ENCODE data around the gene ARHGEF37.
"Not testable (repeated sequence)": the region's sequence is repeated elsewhere in the genome, so short reads cannot be mapped to it uniquely, and the experiment has no call there.

The ARHGEF37 gene

DNA sequence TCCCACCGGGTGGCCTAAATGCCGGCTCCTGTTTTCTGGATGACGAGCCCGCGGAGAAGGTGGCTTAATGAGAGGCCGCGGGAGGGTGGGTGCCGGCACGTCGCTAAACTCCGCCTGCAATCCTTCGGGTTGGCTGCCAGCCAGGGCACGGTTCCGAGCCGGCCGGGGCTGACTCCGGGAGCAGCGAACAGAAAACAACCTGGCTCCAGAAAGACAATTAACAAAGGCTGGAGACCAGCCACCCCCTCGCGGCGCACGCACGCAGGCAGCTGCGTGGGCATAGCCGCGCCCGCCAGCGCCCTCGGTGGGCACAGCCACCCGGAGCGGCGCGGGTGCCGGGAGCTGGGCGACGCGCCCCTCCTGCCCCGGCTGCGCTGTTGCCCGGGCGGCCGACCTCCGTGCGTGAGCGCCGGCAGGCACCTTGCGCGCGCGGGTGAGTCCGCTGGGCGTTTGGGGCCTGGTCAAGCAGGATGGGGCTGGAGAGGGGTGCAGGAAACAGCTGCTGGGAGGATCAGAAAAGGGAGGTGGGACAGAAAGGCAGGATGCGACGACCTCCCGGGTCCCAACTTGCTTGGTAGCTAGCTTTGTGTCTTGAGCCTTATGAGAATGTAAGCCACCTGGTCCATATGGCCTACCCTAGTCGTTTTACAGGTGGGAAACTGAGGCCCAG lies at the start of gene ARHGEF37:
Gene ARHGEF37, plus strand, starts transcription at position 307 of the 670 bp plus-strand sequence. CDS start 16,272 bp downstream, outside the sequence.
- peaks cover 23% of the 10 kb centered on the region for H3K27me3 Mint-ChIP-seq
- H3K4me3 Mint-ChIP-seq: peak within 1 kb of the TSS; percentile 70
- DNase-seq (ENCODE audit: low spot score in 2 of 2) (peak in 1 of 2 donors; percentile 18), ATAC-seq (replicated peaks; ENCODE audit: extremely low read depth, poor library complexity, severe bottlenecking) (peak; percentile 58)
- H3K9me3 Mint-ChIP-seq: no peaks in the 10 kb centered on the region
- H3K36me3 Mint-ChIP-seq (ENCODE audit: insufficient read depth): no peaks in the 10 kb centered on the region
- H3K27ac Mint-ChIP-seq (ENCODE audit: low read depth): no peak within 1 kb of the TSS
- no peaks in the 10 kb centered on the region for H3K4me1 Mint-ChIP-seq

GRCh38 chr5:149532413-149532812 lies 48.9 kb upstream of the ARHGEF37 start:
- H3K36me3 Mint-ChIP-seq (ENCODE audit: insufficient read depth): peaks cover 23% of the 10 kb centered on the region
- DNase-seq (ENCODE audit: low spot score in 2 of 2) (no peak), ATAC-seq (replicated peaks; ENCODE audit: extremely low read depth, poor library complexity, severe bottlenecking) (no peak)
- H3K4me1 Mint-ChIP-seq: peaks cover 80% of the 10 kb centered on the region
- H3K9me3 Mint-ChIP-seq: no peaks in the 10 kb centered on the region
- H3K4me3 Mint-ChIP-seq: no peak overlapping the region
- no peak overlapping the region for H3K27ac Mint-ChIP-seq (ENCODE audit: low read depth)
- no peaks in the 10 kb centered on the region for H3K27me3 Mint-ChIP-seq

GRCh38 chr5:149535787-149536186 lies 45.5 kb upstream of the ARHGEF37 start:
- Mint-ChIP-seq H3K4me1 (peaks cover 70% of the 10 kb centered on the region), H3K27ac (ENCODE audit: low read depth) (peak overlapping the region; percentile 73), H3K36me3 (ENCODE audit: insufficient read depth) (peaks cover 36% of the 10 kb centered on the region), H3K4me3 (peak overlapping the region; percentile 12)
- H3K27me3 Mint-ChIP-seq; ATAC-seq (replicated peaks; ENCODE audit: extremely low read depth, poor library complexity, severe bottlenecking); DNase-seq (ENCODE audit: low spot score in 2 of 2); H3K9me3 Mint-ChIP-seq: not testable (repeated sequence)

DNA sequence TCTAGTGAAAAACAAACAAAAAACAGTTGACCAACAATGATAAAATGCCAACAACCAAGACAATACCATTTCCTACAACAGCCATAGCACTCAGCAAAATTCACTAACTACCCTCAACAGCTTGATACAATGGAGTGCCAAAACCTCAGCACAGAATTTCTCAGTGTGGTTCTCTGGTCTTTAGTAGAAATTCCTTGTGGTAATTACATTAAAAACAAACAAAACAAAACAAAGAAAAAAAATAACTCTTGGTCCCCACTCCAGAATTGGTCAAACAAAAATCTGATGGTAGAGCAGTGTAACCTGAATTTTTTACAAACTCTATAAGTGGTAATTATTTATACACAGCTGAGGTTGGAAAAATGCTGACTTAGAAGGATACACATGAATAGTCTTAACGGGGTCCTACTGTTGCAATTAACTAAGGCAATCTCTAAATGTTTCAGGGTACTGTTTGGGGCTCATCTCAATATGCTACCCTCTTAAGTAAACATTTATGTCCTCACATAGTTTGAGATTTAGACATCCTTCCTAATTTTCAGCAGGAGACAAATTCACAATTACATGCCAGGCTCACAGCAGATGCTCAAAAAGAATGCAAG lies 43.8 kb upstream of the ARHGEF37 start:
- H3K4me3 Mint-ChIP-seq: no peak overlapping the region
- H3K9me3 Mint-ChIP-seq: no peaks in the 10 kb centered on the region
- peaks cover 44% of the 10 kb centered on the region for H3K36me3 Mint-ChIP-seq (ENCODE audit: insufficient read depth)
- H3K27ac Mint-ChIP-seq (ENCODE audit: low read depth): no peak overlapping the region
- ATAC-seq (replicated peaks; ENCODE audit: extremely low read depth, poor library complexity, severe bottlenecking) (no peak), DNase-seq (ENCODE audit: low spot score in 2 of 2) (no peak)
- no peaks in the 10 kb centered on the region for H3K27me3 Mint-ChIP-seq
- H3K4me1 Mint-ChIP-seq: peaks cover 64% of the 10 kb centered on the region

DNA sequence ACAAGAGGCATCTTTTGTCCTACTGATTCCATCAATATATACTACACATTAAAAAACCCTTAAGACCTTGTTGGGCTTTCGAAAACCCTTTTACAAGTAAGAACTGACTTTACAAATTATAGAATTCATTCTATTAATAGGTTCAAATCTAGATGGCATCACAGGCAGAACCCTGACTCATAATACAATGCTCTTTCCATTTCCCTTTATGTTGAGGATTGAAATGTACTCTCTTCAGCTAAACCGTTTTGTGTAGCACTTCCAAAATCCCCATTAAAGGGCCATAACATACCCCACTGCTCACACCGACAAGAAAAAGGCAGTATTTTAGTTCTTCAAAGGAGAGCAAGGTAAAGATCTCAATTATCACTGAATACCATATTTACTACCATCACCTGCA lies 41.2 kb upstream of the ARHGEF37 start:
- H3K9me3 Mint-ChIP-seq: no peaks in the 10 kb centered on the region
- H3K4me1 Mint-ChIP-seq: peaks cover 50% of the 10 kb centered on the region
- ATAC-seq (replicated peaks; ENCODE audit: extremely low read depth, poor library complexity, severe bottlenecking): no peak
- H3K4me3 Mint-ChIP-seq: peak overlapping the region; percentile 46
- no peaks in the 10 kb centered on the region for H3K27me3 Mint-ChIP-seq
- peak overlapping the region; percentile 7 for H3K27ac Mint-ChIP-seq (ENCODE audit: low read depth)
- no peak for DNase-seq (ENCODE audit: low spot score in 2 of 2)
- peaks cover 50% of the 10 kb centered on the region for H3K36me3 Mint-ChIP-seq (ENCODE audit: insufficient read depth)

GRCh38 chr5:149541893-149542292 lies 39.4 kb upstream of the ARHGEF37 start:
- peaks cover 57% of the 10 kb centered on the region for H3K36me3 Mint-ChIP-seq (ENCODE audit: insufficient read depth)
- no peak overlapping the region for H3K4me3 Mint-ChIP-seq
- H3K4me1 Mint-ChIP-seq: peaks cover 50% of the 10 kb centered on the region
- DNase-seq (ENCODE audit: low spot score in 2 of 2): no peak
- ATAC-seq (replicated peaks; ENCODE audit: extremely low read depth, poor library complexity, severe bottlenecking): no peak
- no peak overlapping the region for H3K27ac Mint-ChIP-seq (ENCODE audit: low read depth)
- H3K9me3 Mint-ChIP-seq: no peaks in the 10 kb centered on the region
- no peaks in the 10 kb centered on the region for H3K27me3 Mint-ChIP-seq

GRCh38 chr5:149543361-149544027 lies 37.8 kb upstream of the ARHGEF37 start:
- H3K36me3 Mint-ChIP-seq (ENCODE audit: insufficient read depth): peaks cover 56% of the 10 kb centered on the region
- no peaks in the 10 kb centered on the region for H3K27me3 Mint-ChIP-seq
- peak overlapping the region; percentile 89 for H3K27ac Mint-ChIP-seq (ENCODE audit: low read depth)
- H3K4me3 Mint-ChIP-seq: peak overlapping the region; percentile 12
- peaks cover 52% of the 10 kb centered on the region for H3K4me1 Mint-ChIP-seq
- DNase-seq (ENCODE audit: low spot score in 2 of 2) (no peak), ATAC-seq (replicated peaks; ENCODE audit: extremely low read depth, poor library complexity, severe bottlenecking) (no peak)
- H3K9me3 Mint-ChIP-seq: no peaks in the 10 kb centered on the region

DNA sequence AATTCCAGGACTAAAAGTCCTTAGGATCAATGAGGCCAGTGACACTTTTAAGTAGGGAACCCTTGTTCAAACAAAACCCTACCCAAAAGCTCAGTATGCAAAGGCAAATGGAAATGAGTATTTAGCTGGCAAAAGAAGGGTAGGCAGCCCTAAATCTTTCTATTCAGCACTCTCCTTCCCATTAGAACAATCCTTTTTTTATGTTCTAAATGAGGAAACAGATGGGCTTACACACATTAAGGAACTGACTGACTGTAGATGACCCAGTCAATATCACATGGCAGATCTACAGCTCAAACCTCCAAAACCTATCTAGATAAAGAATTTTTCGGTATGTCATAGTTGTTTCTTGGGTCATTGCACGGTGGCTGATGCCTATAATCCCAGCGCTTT lies 37.3 kb upstream of the ARHGEF37 start:
- Mint-ChIP-seq H3K4me3 (no peak overlapping the region), H3K4me1 (peaks cover 56% of the 10 kb centered on the region)
- no peak for DNase-seq (ENCODE audit: low spot score in 2 of 2)

DNA sequence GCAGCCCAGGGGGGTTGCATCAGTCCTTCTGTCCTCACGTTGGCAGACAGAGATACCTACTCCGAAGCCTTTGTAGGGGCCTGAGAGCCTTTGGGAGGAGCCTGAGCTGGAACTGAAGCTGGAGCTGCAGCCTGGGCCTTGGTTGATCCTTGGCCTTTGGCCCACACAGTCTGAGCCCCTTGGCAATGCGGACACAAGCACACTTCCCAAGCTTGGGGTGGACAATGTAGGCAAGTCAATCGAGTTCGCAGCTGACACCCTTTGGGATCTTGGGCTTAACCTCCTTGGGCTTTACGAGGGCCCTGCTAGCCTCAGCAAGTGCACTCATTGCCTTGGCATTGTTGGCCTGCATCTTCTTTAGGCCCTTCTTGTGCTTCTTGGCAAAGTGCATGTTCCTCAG lies 36.0 kb upstream of the ARHGEF37 start:
- H3K27me3 Mint-ChIP-seq: no peaks in the 10 kb centered on the region
- H3K36me3 Mint-ChIP-seq (ENCODE audit: insufficient read depth): peaks cover 68% of the 10 kb centered on the region
- H3K4me3 Mint-ChIP-seq: no peak overlapping the region
- peaks cover 55% of the 10 kb centered on the region for H3K4me1 Mint-ChIP-seq
- no peak overlapping the region for H3K27ac Mint-ChIP-seq (ENCODE audit: low read depth)
- no peak for DNase-seq (ENCODE audit: low spot score in 2 of 2)
- ATAC-seq (replicated peaks; ENCODE audit: extremely low read depth, poor library complexity, severe bottlenecking): no peak
- no peaks in the 10 kb centered on the region for H3K9me3 Mint-ChIP-seq

More for the DNA sequence above, 37.3 kb upstream of the ARHGEF37 start:
- Mint-ChIP-seq H3K27me3 (no peaks in the 10 kb centered on the region), H3K36me3 (ENCODE audit: insufficient read depth) (peaks cover 59% of the 10 kb centered on the region), H3K27ac (ENCODE audit: low read depth) (peak overlapping the region; percentile 89), H3K9me3 (no peaks in the 10 kb centered on the region)
- no peak for ATAC-seq (replicated peaks; ENCODE audit: extremely low read depth, poor library complexity, severe bottlenecking)

DNA sequence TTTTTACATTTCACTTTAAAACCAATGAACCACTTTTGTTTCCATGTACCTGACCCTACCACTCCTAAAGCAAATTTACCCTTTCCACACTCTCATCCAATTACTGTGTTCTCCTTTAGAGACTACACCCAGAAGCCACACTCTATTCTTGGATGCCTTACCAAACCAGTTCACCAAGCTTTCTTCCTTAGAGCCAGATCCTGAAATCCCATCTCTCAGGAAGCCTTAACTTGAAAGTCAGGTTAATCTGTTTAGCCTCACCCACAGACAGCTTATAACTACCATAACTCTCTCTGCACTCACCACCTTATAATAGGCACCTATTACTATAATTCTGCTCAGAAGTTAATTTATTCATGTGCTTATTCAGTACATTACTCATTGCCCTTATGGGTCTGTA lies 34.3 kb upstream of the ARHGEF37 start:
- ATAC-seq (replicated peaks; ENCODE audit: extremely low read depth, poor library complexity, severe bottlenecking) (no peak), DNase-seq (ENCODE audit: low spot score in 2 of 2) (no peak)
- Mint-ChIP-seq H3K27ac (ENCODE audit: low read depth) (peak overlapping the region; percentile 72), H3K4me3 (peak overlapping the region; percentile 19), H3K27me3 (no peaks in the 10 kb centered on the region), H3K36me3 (ENCODE audit: insufficient read depth) (peaks cover 70% of the 10 kb centered on the region), H3K9me3 (no peaks in the 10 kb centered on the region), H3K4me1 (peaks cover 59% of the 10 kb centered on the region)

DNA sequence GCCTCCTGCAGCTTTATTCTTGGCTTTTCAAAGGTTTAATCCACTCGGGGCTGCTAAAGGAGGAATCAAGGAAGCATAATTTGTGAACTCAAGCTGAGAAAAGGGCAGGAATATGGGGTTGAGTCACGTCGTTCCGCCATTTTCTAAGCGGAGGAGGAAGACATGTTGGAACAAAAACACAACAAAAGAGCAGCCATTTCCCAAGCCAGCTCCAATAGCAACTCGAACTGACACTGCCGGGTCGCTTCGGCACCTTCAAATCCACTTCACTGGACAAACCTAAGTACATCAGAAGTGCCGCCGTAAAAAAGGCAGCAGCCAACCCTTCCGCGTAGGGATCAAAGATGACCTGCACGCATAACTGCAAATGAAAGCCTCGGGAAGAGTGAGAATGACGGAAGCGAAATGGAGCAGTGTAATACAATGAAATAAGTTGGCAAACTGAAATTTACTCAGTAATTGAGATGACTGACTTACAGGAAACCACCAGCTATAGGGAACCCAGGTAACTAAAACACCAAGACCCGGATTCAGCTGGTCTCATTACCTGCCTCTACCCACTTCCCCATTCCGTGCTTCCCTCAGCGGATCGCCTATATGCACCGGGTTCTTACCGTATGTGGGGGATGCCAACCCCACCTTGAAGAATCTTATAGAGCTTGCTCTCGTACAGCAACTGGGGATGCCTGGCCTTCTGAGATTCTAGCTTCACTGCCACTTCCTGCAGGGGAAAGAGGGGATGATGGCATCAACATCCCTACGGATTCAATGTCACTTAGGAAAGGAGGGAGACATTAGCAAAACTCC lies 31.6 kb upstream of the ARHGEF37 start:
- peak overlapping the region; percentile 98 for H3K27ac Mint-ChIP-seq (ENCODE audit: low read depth)
- ATAC-seq (replicated peaks; ENCODE audit: extremely low read depth, poor library complexity, severe bottlenecking): peak; percentile 10
- peaks cover 48% of the 10 kb centered on the region for H3K4me1 Mint-ChIP-seq
- H3K27me3 Mint-ChIP-seq: no peaks in the 10 kb centered on the region
- no peak for DNase-seq (ENCODE audit: low spot score in 2 of 2)
- H3K36me3 Mint-ChIP-seq (ENCODE audit: insufficient read depth): peaks cover 60% of the 10 kb centered on the region
- no peaks in the 10 kb centered on the region for H3K9me3 Mint-ChIP-seq
- H3K4me3 Mint-ChIP-seq: peak overlapping the region; percentile 92

DNA sequence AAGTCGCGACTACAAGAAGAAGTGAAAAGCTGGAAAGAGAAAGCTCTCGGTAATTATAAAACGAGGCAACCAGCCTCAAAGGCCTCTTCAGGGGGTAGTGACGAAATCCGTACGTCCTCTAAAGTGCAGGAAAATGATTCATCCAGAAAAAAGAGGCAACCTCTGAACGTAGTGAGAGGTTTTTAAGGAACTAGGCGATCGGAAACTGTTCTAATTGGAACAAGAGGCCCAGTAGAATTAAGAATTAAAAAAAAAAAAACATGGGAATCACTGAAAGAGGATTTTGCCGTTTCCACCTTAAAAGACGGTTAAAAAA lies 31.1 kb upstream of the ARHGEF37 start:
- no peak for DNase-seq (ENCODE audit: low spot score in 2 of 2)

More for the DNA sequence above, 31.1 kb upstream of the ARHGEF37 start:
- peak overlapping the region; percentile 98 for H3K27ac Mint-ChIP-seq (ENCODE audit: low read depth)
- no peaks in the 10 kb centered on the region for H3K9me3 Mint-ChIP-seq
- peaks cover 54% of the 10 kb centered on the region for H3K36me3 Mint-ChIP-seq (ENCODE audit: insufficient read depth)
- peak overlapping the region; percentile 92 for H3K4me3 Mint-ChIP-seq
- peaks cover 48% of the 10 kb centered on the region for H3K4me1 Mint-ChIP-seq
- no peaks in the 10 kb centered on the region for H3K27me3 Mint-ChIP-seq
- ATAC-seq (replicated peaks; ENCODE audit: extremely low read depth, poor library complexity, severe bottlenecking): no peak
